Measurements from ENCODE around the gene VEGFA. TPM values are rescaled to one million over a fixed set of nuclear protein-coding genes. Genes with fewer than 3 reads are reported as not detected.
A peak's percentile ranks its signal among the peaks of the same experiment; 100 is the strongest.

The VEGFA gene
- total and polyA plus RNA-seq, 2 of the 8 experiments (the other 6 are each of a cell fraction or from before 2014, with no cell fraction given), result 42.2 to 58.5 TPM

DNA sequence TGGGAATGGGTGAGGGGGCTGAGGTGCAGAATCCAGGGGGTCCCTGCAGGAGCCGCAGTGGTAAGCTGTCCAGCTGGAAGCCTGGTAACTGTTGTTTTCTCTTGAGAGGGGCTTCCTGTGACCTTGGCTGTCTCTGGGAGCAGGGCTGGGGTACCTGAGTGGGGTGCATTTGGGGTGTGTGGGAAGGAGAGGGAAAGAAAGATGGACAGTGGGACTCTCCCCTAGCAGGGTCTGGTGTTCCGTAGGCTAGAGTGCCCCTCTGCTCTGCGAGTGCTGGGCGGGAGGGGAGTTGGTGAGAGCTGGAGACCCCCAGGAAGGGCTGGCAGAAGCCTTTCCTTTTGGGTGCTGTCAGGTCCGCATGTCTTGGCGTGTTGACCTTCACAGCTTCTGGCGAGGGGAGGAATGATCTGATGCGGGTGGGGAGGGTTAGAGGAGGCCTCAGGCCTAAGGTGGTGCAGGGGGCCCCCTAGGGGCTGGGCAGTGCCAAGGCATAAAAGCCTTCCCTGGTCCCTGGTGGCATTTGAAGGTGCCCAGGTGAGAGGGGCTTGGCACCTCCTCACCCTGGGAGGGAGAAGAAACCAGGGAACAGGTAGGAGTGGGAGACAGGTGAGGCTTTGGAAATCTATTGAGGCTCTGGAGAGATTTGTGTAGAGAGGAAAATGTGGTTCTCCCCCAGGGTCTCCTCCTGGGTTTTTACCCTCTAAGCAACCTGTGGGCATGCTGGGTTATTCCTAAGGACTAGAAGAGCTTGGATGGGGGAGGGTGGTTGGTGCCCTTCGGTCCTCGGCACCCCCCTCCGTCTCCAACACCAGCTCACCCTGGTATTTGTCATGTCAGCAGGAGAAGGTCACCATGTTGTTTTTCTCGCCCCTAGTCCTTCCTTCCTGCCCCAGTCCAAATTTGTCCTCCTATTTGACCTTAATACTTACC is 3.3 kb downstream of the VEGFA start (continued):
- TF ChIP-seq SIN3A (conservative IDR thresholded peaks at IDR 0.05 in 1 of 2, IDR thresholded peaks at IDR 0.05 in 1 of 2; ENCODE audit: low read depth in 1 of 2, low read length in 2 of 2), result peak in 1 of 2 experiments; percentile 47; a peak in 1 of 4 replicates
- TF ChIP-seq, protein P1, sequence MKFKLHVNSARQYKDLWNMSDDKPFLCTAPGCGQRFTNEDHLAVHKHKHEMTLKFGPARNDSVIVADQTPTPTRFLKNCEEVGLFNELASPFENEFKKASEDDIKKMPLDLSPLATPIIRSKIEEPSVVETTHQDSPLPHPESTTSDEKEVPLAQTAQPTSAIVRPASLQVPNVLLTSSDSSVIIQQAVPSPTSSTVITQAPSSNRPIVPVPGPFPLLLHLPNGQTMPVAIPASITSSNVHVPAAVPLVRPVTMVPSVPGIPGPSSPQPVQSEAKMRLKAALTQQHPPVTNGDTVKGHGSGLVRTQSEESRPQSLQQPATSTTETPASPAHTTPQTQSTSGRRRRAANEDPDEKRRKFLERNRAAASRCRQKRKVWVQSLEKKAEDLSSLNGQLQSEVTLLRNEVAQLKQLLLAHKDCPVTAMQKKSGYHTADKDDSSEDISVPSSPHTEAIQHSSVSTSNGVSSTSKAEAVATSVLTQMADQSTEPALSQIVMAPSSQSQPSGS (IDR thresholded peaks at IDR 0.05; ENCODE audit: low read length), result no peak
- 0 out of 2 replicates have a peak, but pooled peaks have one; percentile 11 for TF ChIP-seq POLR2AphosphoS5 (IDR thresholded peaks at IDR 0.05; ENCODE audit: low read depth, low read length)
- no peak for TF ChIP-seq SP2 (IDR thresholded peaks at IDR 0.05; ENCODE audit: low read length)
- no peak for TF ChIP-seq JUN (IDR thresholded peaks at IDR 0.05; ENCODE audit: low read depth, low read length)
- TF ChIP-seq RAD21 (IDR thresholded peaks at IDR 0.05 in 1 of 2, conservative IDR thresholded peaks at IDR 0.05 in 1 of 2; ENCODE audit: low read depth in 2 of 2, low read length in 2 of 2), result peak; percentile 68 to 71
- no peak for TF ChIP-seq TAF1 (IDR thresholded peaks at IDR 0.05; ENCODE audit: low read depth, low read length)
- no peak for TF ChIP-seq CREB1 (IDR thresholded peaks at IDR 0.05)
- TF ChIP-seq NANOG (IDR thresholded peaks at IDR 0.05; ENCODE audit: insufficient read depth, low read depth, low read length, poor library complexity, severe bottlenecking), result no peak
- no peak for TF ChIP-seq ZNF274 (IDR thresholded peaks at IDR 0.05; ENCODE audit: borderline replicate concordance, extremely low read depth, low read length)
- TF ChIP-seq SAP30 (IDR thresholded peaks at IDR 0.05; ENCODE audit: insufficient read depth, insufficient replicate concordance, low read length), result peak; percentile 53
